Liver (tissue), 2 donors: Measurements from ENCODE around the gene CCDC192.

Experiments
- MAX ChIP-seq: IDR thresholded peaks from 2 replicates; pipeline ENCODE4 v1.6.1; 2016; ENCODE audit warnings: antibody characterized with exemption
- REST ChIP-seq: IDR thresholded peaks from 2 replicates; pipeline ENCODE4 v1.6.1; 2016; ENCODE audit warnings: antibody characterized with exemption, mild to moderate bottlenecking
- TAF1 ChIP-seq: conservative IDR thresholded peaks from 2 replicates; pipeline ENCODE4 v1.6.1; 2016; ENCODE audit warnings: antibody characterized with exemption, mild to moderate bottlenecking
- donor health status: healthy.

- TF ChIP-seq MAX (no peak), REST (no peak), TAF1 (no peak)
These were observed 235.6 kb downstream of the CCDC192 start for GRCh38 chr5:127938746-127939145.
